A172 (cell line): Measurements from ENCODE around the gene WDCP. TPM values are rescaled to one million over a fixed set of nuclear protein-coding genes. Genes with fewer than 3 reads are reported as not detected.
"Not testable (repeated sequence)": the region's sequence is repeated elsewhere in the genome, so short reads cannot be mapped to it uniquely, and the experiment has no call there.

ENCODE experiments used
- DNase-seq: peaks from one replicate; pipeline ENCODE4 v3.0.0-alpha.2; 2015; ENCODE audit warnings: low spot score
- total RNA-seq: library from RNA; depleted of rRNA; stranded (reverse); fragments of >200 nt; shearing (Covaris generic); gene quantifications from 2 replicates; pipeline ENCODE4 v1.2.3, GENCODE V29; 2014

WDCP gene
- total RNA-seq, 1 experiment from 2014 or later, result 10.7 TPM

DNA sequence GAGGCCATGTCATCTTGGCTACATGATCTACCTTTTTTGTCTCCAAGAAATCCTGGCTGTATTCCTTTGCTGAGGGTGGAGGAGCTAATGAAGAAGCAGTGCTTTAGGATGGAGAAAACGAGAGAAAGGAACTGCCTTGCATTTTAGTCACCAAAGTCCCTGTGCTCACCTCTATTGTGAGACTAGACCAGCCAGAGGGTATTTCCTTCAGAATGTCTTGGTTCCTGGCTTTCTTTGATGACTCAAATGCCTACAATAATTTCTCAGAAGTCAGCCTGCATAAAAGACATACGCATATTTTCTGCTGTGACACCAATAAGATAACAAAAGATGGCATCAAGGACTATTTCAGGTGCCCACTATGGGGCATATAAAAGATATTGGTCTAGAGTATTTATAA, 18.1 kb upstream of the WDCP start:
- no peak for DNase-seq

DNA sequence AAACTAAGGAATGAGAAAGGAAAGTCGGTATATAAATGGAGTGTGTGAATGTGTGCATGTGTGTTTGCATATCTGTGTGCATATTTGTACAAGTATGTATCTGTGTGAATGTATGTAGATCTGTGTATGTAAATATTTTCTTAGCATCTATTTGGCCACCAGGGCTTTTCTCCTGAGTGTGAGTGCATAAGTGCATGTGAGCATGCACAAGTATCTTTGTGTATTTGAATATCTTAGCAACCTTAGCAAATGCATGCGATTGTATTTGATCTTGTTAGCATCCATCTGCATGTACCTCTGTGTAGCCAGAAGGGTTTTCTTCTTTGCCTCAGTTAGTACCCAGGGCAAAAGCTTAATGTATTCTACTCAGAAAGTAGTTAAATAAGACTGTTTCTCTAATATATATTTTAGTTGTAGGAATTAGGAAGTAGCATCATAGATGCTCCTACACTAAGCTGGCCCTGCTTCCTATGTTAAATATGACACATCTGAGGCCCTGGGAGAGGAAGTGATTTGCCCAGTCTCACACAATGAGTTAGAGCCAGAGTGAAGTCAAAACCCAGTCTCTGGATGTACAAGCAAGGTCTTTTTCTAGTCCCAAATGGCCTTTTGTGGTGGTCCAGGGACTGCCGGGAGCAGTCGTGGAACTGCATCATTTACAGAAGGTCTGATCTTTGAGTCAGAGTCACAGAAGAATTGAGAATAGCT, 11.5 kb upstream of the WDCP start:
- no peak for DNase-seq

DNA sequence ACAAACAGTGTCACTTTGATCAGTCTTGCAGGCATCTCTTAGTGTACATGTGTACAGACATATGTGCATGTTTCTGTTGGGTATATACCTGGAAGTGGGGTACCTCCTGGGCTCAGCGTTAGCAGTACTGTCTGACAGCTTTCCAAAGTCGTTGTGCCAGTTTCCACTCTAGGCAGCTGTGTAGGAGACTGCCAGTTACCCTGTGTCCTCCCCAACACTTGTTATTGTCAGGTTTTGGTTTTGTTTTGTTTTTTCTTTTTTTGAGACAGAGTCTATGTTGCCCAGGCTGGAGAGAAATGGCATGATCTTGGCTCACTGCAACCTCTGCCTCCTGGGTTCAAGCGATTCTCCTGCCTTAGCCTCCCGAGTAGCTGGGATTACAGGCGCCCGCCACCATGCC, 8.6 kb upstream of the WDCP start:
- no peak for DNase-seq

GRCh38 chr2:24054366-24055010, 7.3 kb upstream of the WDCP start:
- no peak for DNase-seq

GRCh38 chr2:24052951-24053350, 5.8 kb upstream of the WDCP start:
- DNase-seq, result no peak

GRCh38 chr2:24051833-24052232, 4.6 kb upstream of the WDCP start:
- DNase-seq, result no peak

GRCh38 chr2:24050041-24050979, 3.1 kb upstream of the WDCP start:
- no peak for DNase-seq

- DNase-seq, result peak; percentile 61
Observed at GRCh38 chr2:24049485-24050021, 2.4 kb upstream of the WDCP start, which contains the start of gene FKBP1B. Gene FKBP1B, plus strand, starts transcription at chr2:24049741. Its CDS starts 109 bp downstream, at chr2:24049850.

- no peak for DNase-seq
Observed at GRCh38 chr2:24048769-24049484, 1.7 kb upstream of the WDCP start.

DNA sequence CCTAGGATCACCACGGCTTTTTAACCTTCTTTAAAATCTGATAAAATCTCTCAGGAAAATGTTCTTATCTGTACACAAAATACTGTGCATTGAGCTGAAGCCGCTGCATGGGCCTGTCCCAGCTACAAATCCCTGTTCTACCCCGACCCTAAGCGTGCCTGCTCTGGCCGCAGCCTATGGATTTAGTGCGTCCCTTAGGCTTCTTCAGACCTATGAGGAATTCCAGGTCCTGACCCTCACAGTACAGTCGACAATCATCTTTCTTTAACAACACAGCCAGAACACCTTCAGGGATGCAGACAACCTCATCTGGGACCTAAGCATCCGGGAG, 477 bp upstream of the WDCP start:
- DNase-seq, result no peak

- DNase-seq, result no peak
Observed at GRCh38 chr2:24046599-24046929, 627 bp downstream of the WDCP start.

DNA sequence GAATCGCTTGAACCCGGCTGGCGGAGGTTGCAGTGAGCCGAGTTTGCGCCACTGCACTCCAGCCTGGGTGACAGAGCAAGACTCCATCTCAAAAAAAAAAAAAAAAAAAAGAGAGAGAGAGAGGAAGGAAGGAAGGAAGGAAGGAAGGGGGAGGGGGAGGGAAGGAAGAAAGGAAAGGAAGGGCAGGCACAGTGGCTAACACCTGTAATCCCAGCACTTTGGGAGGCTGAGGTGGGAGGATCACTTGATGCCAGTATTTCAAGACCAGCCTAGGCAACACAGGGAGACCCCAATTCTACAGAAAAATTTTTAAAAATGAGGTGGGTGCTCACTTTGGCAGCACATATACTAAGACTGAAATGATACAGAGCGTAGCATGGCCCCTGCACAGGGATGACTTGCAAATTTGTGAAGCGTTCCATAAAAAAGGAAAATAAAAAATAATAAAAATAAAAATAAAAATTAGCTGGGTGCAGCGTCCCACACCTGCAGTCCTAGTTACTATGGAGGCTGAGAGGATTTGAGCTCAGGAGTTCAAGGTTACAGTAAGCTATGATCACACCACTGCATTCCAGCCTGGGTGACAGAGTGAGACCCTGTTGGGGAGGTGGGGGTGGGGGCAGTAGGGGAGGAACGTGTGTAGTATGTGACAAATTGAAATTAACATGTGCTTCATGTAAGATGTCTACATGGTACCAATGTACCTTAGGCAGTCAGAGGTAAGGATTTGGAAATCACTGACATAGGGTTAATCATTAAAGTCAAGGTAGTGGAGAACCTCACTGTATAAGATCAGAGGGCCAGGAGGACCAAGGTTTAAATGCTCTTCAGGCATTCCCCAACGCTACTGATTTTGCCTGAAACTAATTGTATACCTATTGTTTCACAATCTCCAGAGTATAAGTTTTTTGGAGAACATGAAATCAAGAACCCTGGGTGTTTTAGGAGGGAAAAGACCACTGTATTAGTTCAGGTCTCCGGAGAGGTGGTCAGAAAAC, 1.4 kb downstream of the WDCP start:
- no peak for DNase-seq

GRCh38 chr2:24043133-24043532, 4.1 kb downstream of the WDCP start:
- DNase-seq, result not testable (repeated sequence)

GRCh38 chr2:24040511-24040910, 6.7 kb downstream of the WDCP start:
- DNase-seq, result no peak

DNA sequence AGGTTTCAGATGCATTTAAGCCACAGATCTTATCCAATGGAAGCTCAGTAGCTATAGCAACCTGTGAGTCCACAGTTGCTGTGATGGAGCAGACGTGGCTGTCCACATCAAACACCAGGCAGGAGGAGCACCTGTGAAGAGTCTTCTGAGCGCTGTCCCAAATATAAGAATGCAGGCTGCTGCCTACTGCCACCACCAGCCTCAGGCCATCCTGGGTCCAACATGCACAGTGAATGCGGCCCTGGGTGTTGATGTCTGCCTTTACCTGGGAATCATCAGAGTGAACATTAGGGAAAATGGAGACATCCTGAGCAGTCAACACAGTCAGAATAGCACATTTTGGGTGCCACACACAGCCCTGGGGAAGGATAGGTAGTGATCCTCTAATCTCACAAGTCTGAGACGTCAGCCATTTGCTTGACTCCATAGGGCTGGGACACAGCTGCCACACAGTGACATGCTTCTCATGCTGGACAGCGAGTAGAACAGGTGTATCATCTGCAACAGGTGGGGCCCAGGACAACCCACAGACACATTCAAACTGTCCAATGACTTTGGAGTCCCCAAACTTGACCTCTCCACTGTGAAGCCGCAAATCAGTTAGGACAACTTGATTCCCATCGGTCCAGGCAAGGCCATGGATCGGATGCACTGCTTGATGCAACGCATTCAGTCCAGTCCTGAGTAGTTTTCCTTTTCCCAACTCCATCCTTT, 8.2 kb downstream of the WDCP start:
- DNase-seq, result no peak

- no peak for DNase-seq
Observed at GRCh38 chr2:24026233-24026632, 21.0 kb downstream of the WDCP start.

GRCh38 chr2:24024996-24025663, 22.1 kb downstream of the WDCP start:
- DNase-seq, result no peak

DNA sequence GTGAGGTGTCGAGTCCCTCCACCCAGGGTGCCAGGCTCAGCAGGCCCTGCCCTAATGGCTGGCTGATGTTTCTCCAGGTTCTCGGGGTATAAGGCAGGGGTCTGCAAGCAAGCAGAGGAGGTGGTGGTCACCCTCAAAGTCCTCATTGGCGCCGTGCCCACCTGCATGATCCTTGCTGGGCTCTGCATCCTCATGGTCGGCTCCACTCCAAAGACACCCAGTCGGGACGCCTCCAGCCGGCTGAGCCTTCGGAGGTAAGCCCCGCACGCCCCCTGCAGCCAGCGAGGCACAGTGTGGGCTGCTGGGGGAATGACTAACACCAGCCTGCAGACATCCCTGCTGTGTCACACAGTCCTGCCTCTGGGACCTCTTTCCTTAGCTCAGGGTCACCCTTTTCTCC, 23.2 kb downstream of the WDCP start:
- DNase-seq, result no peak

DNA sequence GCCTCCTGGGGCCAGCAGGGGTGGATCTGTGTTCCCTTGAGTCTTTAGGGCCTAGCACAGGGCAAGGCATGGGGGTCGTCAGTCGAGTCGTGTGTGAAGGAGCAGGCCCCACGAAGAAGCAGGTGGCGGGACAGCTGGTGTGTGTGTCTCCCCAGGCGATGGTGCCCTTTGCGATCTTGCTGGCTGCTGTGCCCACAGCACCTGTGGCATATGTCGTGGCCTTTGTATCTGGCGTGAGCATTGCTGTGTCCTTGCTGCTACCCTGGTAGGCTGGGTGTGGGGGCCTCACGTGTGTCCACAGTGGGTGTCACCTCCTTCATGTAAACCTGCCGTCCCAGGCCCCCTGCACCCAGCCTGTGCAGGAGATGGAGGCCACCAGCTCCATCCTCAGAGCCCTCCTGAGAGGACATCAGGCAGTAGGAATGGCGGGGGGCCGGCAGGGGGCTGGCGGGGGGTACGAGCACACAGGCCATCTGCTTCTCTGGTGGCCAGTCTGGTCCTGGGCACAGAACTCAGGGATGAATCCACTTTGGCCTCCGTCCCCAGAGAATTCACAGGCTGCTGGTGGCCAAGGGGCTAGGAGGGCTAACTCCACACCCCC, 24.1 kb downstream of the WDCP start:
- DNase-seq, result no peak
